ENCODE results near the gene MLLT1.
A peak's percentile ranks its signal among the peaks of the same experiment; 100 is the strongest.

The MLLT1 gene

DNA sequence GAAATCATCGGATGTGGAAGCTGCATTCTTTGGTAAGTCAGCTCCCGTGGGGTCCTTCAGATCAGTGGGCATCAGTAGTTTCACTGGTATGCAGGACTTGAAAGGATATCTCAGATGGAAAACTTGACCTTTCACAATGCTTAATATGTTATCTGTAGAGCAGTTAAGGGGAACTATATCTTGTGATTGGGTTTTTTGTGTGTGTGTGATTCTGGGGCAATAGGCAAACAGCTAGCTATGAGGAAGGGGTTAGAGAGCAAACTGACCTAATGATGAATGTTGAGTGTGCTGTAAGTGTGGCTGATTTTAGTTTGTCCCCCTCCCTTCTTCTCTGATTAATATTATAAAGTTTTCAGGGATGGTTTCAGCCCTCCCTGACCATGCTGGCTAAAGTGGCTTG is 91.0 kb downstream of the MLLT1 start:
- Histone ChIP-seq H3K36me3 (peaks cover 6 to 39% (median 30%) of the 10 kb centered on the region in 11 experiments; a peak in 19 of 22 replicates), H4K20me1 (0 out of 22 replicates have a peak, but pooled peaks cover 0 to 4% (median 0%) of the 10 kb centered on the region in 11 experiments), H3K4me1 (peaks cover 0 to 7% (median 0%) of the 10 kb centered on the region in 10 experiments; a peak in 4 of 20 replicates), H3K9me3 (replicated peaks in 1 of 11) (peaks cover 0 to 20% (median 4%) of the 10 kb centered on the region in 11 experiments; a peak in 5 of 22 replicates), H3K27me3 (no peaks in the 10 kb centered on the region), H3K9ac (no peak overlapping the region), H3K4me3 (no peak overlapping the region), H3K27ac (no peak overlapping the region), H3K4me2 (no peak overlapping the region)
- no peak for TF ChIP-seq Cebpa-rat (IDR thresholded peaks at IDR 0.05)

DNA sequence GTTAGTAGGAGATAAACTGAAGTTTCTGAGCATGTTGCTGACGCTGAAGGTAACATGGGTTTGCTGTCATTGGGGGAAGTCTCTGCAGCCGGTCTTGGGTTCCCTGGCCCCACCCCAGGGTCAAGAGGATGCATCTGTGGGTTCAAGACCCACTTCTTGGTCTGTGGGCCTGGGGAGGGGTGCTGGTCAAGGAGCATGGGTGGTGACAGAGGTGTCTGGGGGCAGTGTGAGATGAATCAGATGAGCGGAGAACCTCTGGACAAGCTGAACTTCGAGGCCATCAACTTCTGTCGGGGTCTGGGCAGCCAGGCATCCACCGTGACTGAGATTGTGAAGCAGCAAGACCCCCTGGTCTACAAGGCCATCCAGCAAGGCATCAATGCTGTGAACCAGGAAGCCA is 92.4 kb downstream of the MLLT1 start:
- H3K27ac ChIP-seq = no peak overlapping the region
- no peak for TF ChIP-seq Cebpa-rat (IDR thresholded peaks at IDR 0.05)
- peaks cover 4 to 27% (median 24%) of the 10 kb centered on the region in 11 experiments; a peak in 18 of 22 replicates for H3K36me3 ChIP-seq
- H3K4me2 ChIP-seq = no peak overlapping the region
- no peak overlapping the region for H3K9ac ChIP-seq
- H3K4me1 ChIP-seq = peaks cover 0 to 7% (median 0%) of the 10 kb centered on the region in 10 experiments; a peak in 4 of 20 replicates
- 0 out of 22 replicates have a peak, but pooled peaks cover 0 to 4% (median 0%) of the 10 kb centered on the region in 11 experiments for H4K20me1 ChIP-seq
- H3K4me3 ChIP-seq = no peak overlapping the region
- peaks cover 0 to 25% (median 3%) of the 10 kb centered on the region in 11 experiments; a peak in 4 of 22 replicates for H3K9me3 ChIP-seq (replicated peaks in 1 of 11)
- H3K27me3 ChIP-seq = no peaks in the 10 kb centered on the region

DNA sequence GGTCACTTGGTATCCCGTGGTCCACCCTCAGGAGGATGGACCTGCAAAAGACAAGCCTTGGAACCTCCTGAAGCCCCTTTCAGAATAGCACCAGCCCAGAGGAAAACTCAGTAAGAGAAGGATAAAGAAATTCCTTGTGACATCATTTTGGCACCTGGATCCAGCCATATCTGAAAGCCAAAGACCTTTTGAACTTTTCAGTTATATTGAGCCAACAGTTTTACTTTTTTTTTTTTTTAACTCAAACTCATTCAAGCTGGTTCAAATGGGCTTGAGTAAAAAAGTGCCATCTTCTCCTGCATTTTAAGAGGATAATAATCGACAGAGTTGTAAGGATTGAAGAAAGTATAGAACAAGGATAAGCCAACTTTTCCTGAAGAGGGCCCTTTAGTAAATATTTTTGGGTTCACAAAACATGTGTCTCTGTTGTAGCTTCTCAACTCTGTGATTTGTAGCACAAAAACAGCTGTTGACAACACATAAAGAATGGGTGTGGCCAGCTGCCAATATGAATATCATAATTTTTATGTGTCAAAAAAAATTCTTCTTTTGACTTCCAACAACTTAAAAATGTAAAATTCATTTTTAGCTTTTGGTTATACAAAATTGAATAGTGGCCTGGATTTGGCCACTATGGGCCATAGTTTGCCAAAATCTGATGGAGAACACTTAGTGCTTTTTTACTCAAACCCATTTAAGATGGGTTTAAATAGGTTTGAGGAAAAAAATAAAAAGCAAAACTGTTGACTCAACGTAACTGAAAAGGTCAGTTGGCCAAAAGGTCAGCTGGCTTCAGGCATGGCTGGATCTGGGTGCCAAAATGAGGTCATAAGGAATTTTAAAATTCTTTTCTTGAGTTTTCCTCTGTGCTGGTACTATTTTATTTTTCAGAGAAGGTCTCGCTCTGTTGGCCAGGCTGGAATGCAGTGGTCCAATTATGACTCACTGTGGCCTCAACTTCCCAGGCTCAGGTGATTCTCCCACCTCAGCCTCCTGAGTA is 93.6 kb downstream of the MLLT1 start:
- H4K20me1 ChIP-seq = 0 out of 22 replicates have a peak, but pooled peaks cover 0 to 4% (median 0%) of the 10 kb centered on the region in 11 experiments
- H3K9ac ChIP-seq = no peak overlapping the region
- H3K9me3 ChIP-seq (replicated peaks in 1 of 11) = peaks cover 0 to 21% (median 0%) of the 10 kb centered on the region in 11 experiments; a peak in 3 of 22 replicates
- no peak overlapping the region for H3K4me3 ChIP-seq
- H3K4me1 ChIP-seq = peaks cover 0 to 10% (median 3%) of the 10 kb centered on the region in 10 experiments; a peak in 7 of 20 replicates
- peak overlapping the region in 2 of 11 experiments; percentile 11 to 34; a peak in 1 of 22 replicates for H3K4me2 ChIP-seq
- H3K36me3 ChIP-seq = peaks cover 1 to 14% (median 12%) of the 10 kb centered on the region in 11 experiments; a peak in 18 of 22 replicates
- TF ChIP-seq Cebpa-rat (IDR thresholded peaks at IDR 0.05) = no peak
- H3K27ac ChIP-seq = no peak overlapping the region
- no peaks in the 10 kb centered on the region for H3K27me3 ChIP-seq

DNA sequence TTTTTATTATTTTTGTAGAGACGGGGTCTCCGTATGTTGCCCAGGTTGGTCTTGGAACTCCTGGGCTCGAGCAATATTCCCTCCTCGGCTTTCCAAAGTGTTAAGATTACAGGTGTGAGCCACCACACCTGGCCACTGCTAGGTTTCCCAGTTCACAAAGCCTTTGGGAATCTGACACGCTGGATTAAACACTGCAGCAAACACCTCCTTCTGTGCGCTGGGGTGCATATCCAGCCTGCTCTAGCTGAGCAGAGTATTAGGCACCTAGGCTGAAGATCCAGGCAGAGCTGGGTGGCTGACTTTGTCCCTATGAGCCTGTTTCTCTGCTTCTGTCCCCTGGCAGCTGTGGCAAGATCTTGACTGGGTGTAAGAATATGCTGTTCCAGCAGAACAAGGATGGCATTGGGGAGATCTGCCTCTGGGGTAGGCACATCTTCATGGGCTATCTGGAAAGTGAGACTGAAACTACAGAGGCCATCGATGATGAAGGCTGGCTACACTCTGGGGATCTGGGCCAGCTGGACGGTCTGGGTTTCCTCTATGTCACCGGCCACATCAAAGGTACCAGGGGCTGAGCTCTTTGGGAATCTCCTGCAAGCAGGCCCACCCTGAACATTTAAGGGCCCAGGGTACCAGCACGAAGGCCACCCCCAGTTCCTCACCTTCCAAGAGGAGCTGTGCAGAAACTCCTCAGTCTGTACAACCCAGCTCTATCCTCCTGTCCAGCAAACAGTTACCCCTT is 94.5 kb downstream of the MLLT1 start:
- Histone ChIP-seq H4K20me1 (0 out of 22 replicates have a peak, but pooled peaks cover 0 to 4% (median 0%) of the 10 kb centered on the region in 11 experiments), H3K4me3 (no peak overlapping the region), H3K9me3 (replicated peaks in 1 of 11) (peaks cover 0 to 12% (median 0%) of the 10 kb centered on the region in 11 experiments; a peak in 2 of 22 replicates), H3K4me1 (peaks cover 0 to 11% (median 3%) of the 10 kb centered on the region in 10 experiments; a peak in 7 of 20 replicates), H3K27me3 (no peaks in the 10 kb centered on the region), H3K27ac (no peak overlapping the region), H3K9ac (0 out of 22 replicates have a peak overlapping the region, but pooled peaks of 1 of the 11 experiments have one; percentile 0), H3K36me3 (peaks cover 0 to 6% (median 4%) of the 10 kb centered on the region in 11 experiments; a peak in 11 of 22 replicates), H3K4me2 (peak overlapping the region in 2 of 11 experiments; percentile 11 to 34; a peak in 1 of 22 replicates)
- no peak for TF ChIP-seq Cebpa-rat (IDR thresholded peaks at IDR 0.05)

DNA sequence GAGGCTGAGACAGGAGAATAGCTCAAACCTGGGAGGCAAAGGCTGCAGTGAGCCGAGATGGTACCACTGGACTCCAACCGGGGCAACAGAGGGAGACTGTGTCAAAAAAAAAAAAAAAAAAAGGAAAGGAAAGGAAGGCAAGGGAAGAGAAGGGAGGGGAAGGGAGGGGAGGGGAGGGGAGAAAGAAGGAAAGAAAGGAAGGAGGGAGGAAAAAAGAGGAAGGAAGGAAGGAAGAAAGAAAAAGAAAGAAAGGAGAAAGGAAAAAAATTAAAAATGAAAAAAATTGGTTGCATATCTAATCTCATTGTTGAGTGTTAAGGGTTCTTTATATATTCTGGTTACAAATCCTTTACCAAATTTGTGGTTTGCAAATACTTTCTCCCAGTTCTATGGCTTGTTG is 98.7 kb downstream of the MLLT1 start:
- H3K4me2 ChIP-seq = no peak overlapping the region; a peak in 1 of 22 replicates
- H4K20me1 ChIP-seq = 0 out of 22 replicates have a peak, but pooled peaks cover 0 to 4% (median 0%) of the 10 kb centered on the region in 11 experiments
- peaks cover 0 to 7% (median 0%) of the 10 kb centered on the region in 11 experiments; a peak in 1 of 22 replicates for H3K9me3 ChIP-seq (replicated peaks in 1 of 11)
- H3K4me3 ChIP-seq = no peak overlapping the region
- H3K27ac ChIP-seq = no peak overlapping the region
- H3K27me3 ChIP-seq = no peaks in the 10 kb centered on the region
- no peak for TF ChIP-seq Cebpa-rat (IDR thresholded peaks at IDR 0.05)
- H3K36me3 ChIP-seq = no peaks in the 10 kb centered on the region
- H3K4me1 ChIP-seq = peaks cover 0 to 48% (median 6%) of the 10 kb centered on the region in 10 experiments; a peak in 11 of 20 replicates
- H3K9ac ChIP-seq = no peak overlapping the region

DNA sequence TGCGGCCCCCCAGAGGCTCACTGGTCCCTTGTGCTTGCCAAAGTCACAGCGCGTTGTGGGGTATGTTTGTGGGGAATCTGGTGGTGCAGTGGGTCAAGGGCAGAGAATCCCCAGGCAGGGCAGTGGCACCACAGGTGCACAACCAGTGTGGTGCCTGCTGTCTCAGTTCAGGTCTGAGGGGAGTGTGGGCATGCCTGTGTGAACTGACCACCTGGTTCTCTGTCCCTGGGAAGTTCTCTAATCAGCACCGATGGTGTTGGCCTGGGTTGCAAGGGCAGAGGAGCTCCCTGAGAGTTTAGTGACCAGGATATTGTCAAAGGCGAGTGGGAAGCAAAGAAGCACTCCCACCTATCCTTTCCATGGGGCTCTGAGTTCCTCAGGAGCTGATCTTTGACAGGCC is 106.6 kb downstream of the MLLT1 start:
- Histone ChIP-seq H3K9me3 (replicated peaks in 1 of 11) (peaks cover 13 to 34% (median 22%) of the 10 kb centered on the region in 11 experiments; a peak in 17 of 22 replicates), H3K9ac (no peak overlapping the region), H3K27me3 (no peaks in the 10 kb centered on the region), H4K20me1 (no peaks in the 10 kb centered on the region), H3K4me3 (no peak overlapping the region), H3K4me2 (no peak overlapping the region), H3K4me1 (peaks cover 0 to 26% (median 0%) of the 10 kb centered on the region in 10 experiments; a peak in 6 of 20 replicates), H3K27ac (no peak overlapping the region), H3K36me3 (0 out of 22 replicates have a peak, but pooled peaks cover 0 to 4% (median 0%) of the 10 kb centered on the region in 11 experiments)
- no peak for TF ChIP-seq Cebpa-rat (IDR thresholded peaks at IDR 0.05)

DNA sequence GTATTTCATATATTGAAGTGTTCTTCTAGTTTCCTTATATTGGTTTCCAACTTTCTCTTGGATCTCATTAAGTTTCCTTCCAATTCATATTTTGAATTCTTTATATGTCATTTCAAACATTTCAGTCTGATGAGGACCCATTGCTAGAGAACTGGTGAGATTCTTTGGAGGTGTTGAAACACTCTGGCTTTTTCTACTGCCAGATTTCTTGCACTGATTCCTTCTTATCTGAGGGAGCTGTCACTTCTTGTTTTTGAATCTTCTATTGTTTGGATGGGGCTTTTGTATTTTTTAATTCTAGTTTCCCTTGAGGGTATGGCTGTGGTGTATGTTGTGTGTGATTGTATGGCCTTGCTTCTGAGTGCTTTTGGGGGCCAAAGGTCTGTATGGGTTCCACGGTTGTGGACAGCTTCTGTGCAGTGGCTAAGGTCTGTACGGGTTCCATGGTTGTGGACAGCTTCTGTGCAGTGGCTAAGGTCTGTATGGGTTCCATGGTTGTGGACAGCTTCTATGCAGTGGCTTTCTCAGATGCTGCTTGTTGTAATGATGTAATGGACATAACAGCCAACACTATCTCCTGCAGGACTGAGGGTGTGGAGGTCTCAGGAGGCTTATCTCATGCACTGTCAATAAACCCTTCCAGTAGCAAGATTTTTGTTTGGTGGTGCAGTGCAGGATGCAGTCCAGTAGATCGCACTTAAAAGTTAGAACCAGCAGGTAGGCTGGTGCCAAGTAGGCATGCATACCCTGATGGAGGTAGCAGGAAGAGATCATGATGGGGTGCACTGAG is 107.5 kb downstream of the MLLT1 start:
- no peak overlapping the region for H3K4me2 ChIP-seq
- H4K20me1 ChIP-seq = no peaks in the 10 kb centered on the region
- no peaks in the 10 kb centered on the region for H3K27me3 ChIP-seq
- H3K9ac ChIP-seq = no peak overlapping the region
- H3K36me3 ChIP-seq = 0 out of 22 replicates have a peak, but pooled peaks cover 0 to 4% (median 0%) of the 10 kb centered on the region in 11 experiments
- TF ChIP-seq Cebpa-rat (IDR thresholded peaks at IDR 0.05) = no peak
- no peak overlapping the region for H3K27ac ChIP-seq
- peaks cover 0 to 17% (median 0%) of the 10 kb centered on the region in 10 experiments; a peak in 4 of 20 replicates for H3K4me1 ChIP-seq
- peaks cover 13 to 34% (median 22%) of the 10 kb centered on the region in 11 experiments; a peak in 17 of 22 replicates for H3K9me3 ChIP-seq (replicated peaks in 1 of 11)
- no peak overlapping the region for H3K4me3 ChIP-seq

Measured in BLaER1 treated with 17β-estradiol and CSF1 and Interleukin-3, amounts not matched to agents 10 nM and 100 nM (cell line).